HUDEP-2 (cell line): ENCODE results near the gene PKD1.

Source experiments
- DNase-seq, 76 experiments: peaks; one replicate each; lab custom pipeline; 2025; ENCODE audit not compliant: unreplicated experiment in 76 of 76; lab: John Stamatoyannopoulos, UW

The PKD1 gene

GRCh38 chr16:2079311-2079800 lies 56.3 kb downstream of the PKD1 start:
- no peak for DNase-seq

- DNase-seq, result no peak
Observed at GRCh38 chr16:2078691-2079090, 57.0 kb downstream of the PKD1 start.

- no peak for DNase-seq
Observed at GRCh38 chr16:2078096-2078495, 57.6 kb downstream of the PKD1 start.

- DNase-seq, result no peak
Observed at GRCh38 chr16:2077696-2078095, 58.0 kb downstream of the PKD1 start.

- DNase-seq, result no peak
Observed at GRCh38 chr16:2077016-2077415, 58.7 kb downstream of the PKD1 start.

- DNase-seq, result no peak
Observed at GRCh38 chr16:2076072-2076865, 59.4 kb downstream of the PKD1 start.

GRCh38 chr16:2075631-2076030 lies 60.1 kb downstream of the PKD1 start:
- DNase-seq, result no peak

GRCh38 chr16:2074071-2074470 lies 61.6 kb downstream of the PKD1 start:
- no peak for DNase-seq

GRCh38 chr16:2072926-2073325 lies 62.8 kb downstream of the PKD1 start:
- DNase-seq, result no peak

- no peak for DNase-seq
Observed at GRCh38 chr16:2071454-2072202, 64.1 kb downstream of the PKD1 start.

- DNase-seq, result no peak
Observed at GRCh38 chr16:2070576-2071453, 64.9 kb downstream of the PKD1 start.

- no peak for DNase-seq
Observed at GRCh38 chr16:2066139-2066538, 69.6 kb downstream of the PKD1 start.

GRCh38 chr16:2064368-2064945 lies 71.2 kb downstream of the PKD1 start:
- DNase-seq, result no peak

GRCh38 chr16:2063861-2064260 lies 71.8 kb downstream of the PKD1 start:
- no peak for DNase-seq

GRCh38 chr16:2062801-2063200 lies 72.9 kb downstream of the PKD1 start:
- DNase-seq, result no peak

GRCh38 chr16:2061526-2061925 lies 74.2 kb downstream of the PKD1 start:
- no peak for DNase-seq

- no peak for DNase-seq
Observed at GRCh38 chr16:2061023-2061422, 74.7 kb downstream of the PKD1 start.

- DNase-seq, result no peak
Observed at GRCh38 chr16:2060346-2060745, 75.4 kb downstream of the PKD1 start.

- DNase-seq, result no peak
Observed at GRCh38 chr16:2058872-2059271, 76.8 kb downstream of the PKD1 start.

GRCh38 chr16:2058420-2058819 lies 77.3 kb downstream of the PKD1 start:
- DNase-seq, result no peak

GRCh38 chr16:2057438-2057837 lies 78.3 kb downstream of the PKD1 start:
- DNase-seq, result no peak
